ENCODE results near the gene GPR141. TPM values are rescaled to one million over a fixed set of nuclear protein-coding genes. Genes with fewer than 3 reads are reported as not detected.
A peak's percentile ranks its signal among the peaks of the same experiment; 100 is the strongest.

The GPR141 gene
- total RNA-seq (0.51 TPM in 1 of 2 replicates, not detected in the other), polyA plus RNA-seq (not detected in 2 replicates)

GRCh38 chr7:37683246-37684120 is at the start of gene GPR141:
GPR141 (plus strand) TSS chr7:37683766; CDS start chr7:37740394, 56,628 bp downstream.
- Histone ChIP-seq H3K36me3 (no peaks in the 10 kb centered on the region), H3K9me3 (ENCODE audit: low read depth) (no peaks in the 10 kb centered on the region), H3K4me1 (ENCODE audit: low read depth) (no peaks in the 10 kb centered on the region), H3K27ac (no peak within 1 kb of the TSS), H3K4me3 (no peak within 1 kb of the TSS), H3K27me3 (no peaks in the 10 kb centered on the region)
- DNase-seq (ENCODE audit: low read depth in 1 of 2, low spot score in 1 of 2) = no peak
- no peak for TF ChIP-seq CTCF (IDR thresholded peaks at IDR 0.05; ENCODE audit: low read depth, low read length)

GRCh38 chr7:37635346-37635745 is 48.2 kb upstream of the GPR141 start:
- no peak for TF ChIP-seq CTCF (IDR thresholded peaks at IDR 0.05; ENCODE audit: low read depth, low read length)
- Histone ChIP-seq H3K4me3 (no peak overlapping the region), H3K36me3 (no peaks in the 10 kb centered on the region), H3K27me3 (no peaks in the 10 kb centered on the region), H3K9me3 (ENCODE audit: low read depth) (no peaks in the 10 kb centered on the region), H3K4me1 (ENCODE audit: low read depth) (no peaks in the 10 kb centered on the region), H3K27ac (no peak overlapping the region)
- no peak for DNase-seq (ENCODE audit: low read depth in 1 of 2, low spot score in 1 of 2)

GRCh38 chr7:37642028-37642540 is 41.5 kb upstream of the GPR141 start:
- TF ChIP-seq CTCF (IDR thresholded peaks at IDR 0.05; ENCODE audit: low read depth, low read length) = no peak

GRCh38 chr7:37643876-37644275 is 39.7 kb upstream of the GPR141 start:
- no peaks in the 10 kb centered on the region for H3K27me3 ChIP-seq
- no peaks in the 10 kb centered on the region for H3K9me3 ChIP-seq (ENCODE audit: low read depth)
- no peak overlapping the region for H3K27ac ChIP-seq
- no peak overlapping the region for H3K4me3 ChIP-seq
- H3K36me3 ChIP-seq = no peaks in the 10 kb centered on the region
- DNase-seq (ENCODE audit: low read depth in 1 of 2, low spot score in 1 of 2) = peak in 1 of 2 donors; percentile 44
- H3K4me1 ChIP-seq (ENCODE audit: low read depth) = no peaks in the 10 kb centered on the region
- TF ChIP-seq CTCF (IDR thresholded peaks at IDR 0.05; ENCODE audit: low read depth, low read length) = no peak

More at GRCh38 chr7:37642028-37642540, 41.5 kb upstream of the GPR141 start:
- H3K27ac ChIP-seq = no peak overlapping the region
- no peaks in the 10 kb centered on the region for H3K4me1 ChIP-seq (ENCODE audit: low read depth)
- no peaks in the 10 kb centered on the region for H3K27me3 ChIP-seq
- DNase-seq (ENCODE audit: low read depth in 1 of 2, low spot score in 1 of 2) = peak in 1 of 2 donors; percentile 4
- no peak overlapping the region for H3K4me3 ChIP-seq
- no peaks in the 10 kb centered on the region for H3K9me3 ChIP-seq (ENCODE audit: low read depth)
- H3K36me3 ChIP-seq = no peaks in the 10 kb centered on the region

- no peak for DNase-seq (ENCODE audit: low read depth in 1 of 2, low spot score in 1 of 2)
- no peaks in the 10 kb centered on the region for H3K9me3 ChIP-seq (ENCODE audit: low read depth)
- H3K27ac ChIP-seq = no peak overlapping the region
- TF ChIP-seq CTCF (IDR thresholded peaks at IDR 0.05; ENCODE audit: low read depth, low read length) = no peak
- H3K27me3 ChIP-seq = no peaks in the 10 kb centered on the region
- no peak overlapping the region for H3K4me3 ChIP-seq
- H3K4me1 ChIP-seq (ENCODE audit: low read depth) = no peaks in the 10 kb centered on the region
- no peaks in the 10 kb centered on the region for H3K36me3 ChIP-seq
Observed at GRCh38 chr7:37645282-37646050, 38.1 kb upstream of the GPR141 start.

All from cardiac muscle cell (in vitro differentiated cells and primary cell).